GM10266 (cell line): Measurements from ENCODE around the gene THUMPD2.

Source experiments
- DNase-seq: peaks from one replicate; pipeline ENCODE4 v3.0.0; 2012; ENCODE audit errors: extremely low spot score
- CTCF ChIP-seq: IDR thresholded peaks from 2 replicates; pipeline ENCODE4 v1.5.1; 2012; ENCODE audit warnings: mild to moderate bottlenecking, low read depth; ENCODE audit not compliant: control insufficient read depth, insufficient read depth; ENCODE audit errors: missing control alignments

THUMPD2 gene

DNA sequence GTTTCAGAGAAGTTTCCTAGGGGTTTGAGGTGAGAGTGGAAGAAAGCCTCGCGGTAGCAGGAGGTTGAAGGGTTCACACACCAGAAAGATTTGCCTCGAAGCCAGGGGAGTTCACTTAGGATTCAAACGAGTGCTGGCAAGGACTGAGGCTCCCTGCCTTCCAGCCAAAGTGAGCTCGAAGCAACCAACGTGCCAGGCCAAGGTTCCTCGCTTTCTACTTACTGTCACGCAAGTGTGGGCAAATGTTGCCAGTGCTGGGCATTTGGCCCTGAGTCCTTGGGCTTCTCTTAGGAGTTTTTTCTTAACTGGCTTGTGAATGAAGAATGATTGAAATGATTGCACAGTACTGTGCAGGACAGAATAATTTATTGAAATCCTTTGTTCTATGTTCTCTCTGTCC lies 59.7 kb downstream of the THUMPD2 start:
- no peak for TF ChIP-seq CTCF
- no peak for DNase-seq

DNA sequence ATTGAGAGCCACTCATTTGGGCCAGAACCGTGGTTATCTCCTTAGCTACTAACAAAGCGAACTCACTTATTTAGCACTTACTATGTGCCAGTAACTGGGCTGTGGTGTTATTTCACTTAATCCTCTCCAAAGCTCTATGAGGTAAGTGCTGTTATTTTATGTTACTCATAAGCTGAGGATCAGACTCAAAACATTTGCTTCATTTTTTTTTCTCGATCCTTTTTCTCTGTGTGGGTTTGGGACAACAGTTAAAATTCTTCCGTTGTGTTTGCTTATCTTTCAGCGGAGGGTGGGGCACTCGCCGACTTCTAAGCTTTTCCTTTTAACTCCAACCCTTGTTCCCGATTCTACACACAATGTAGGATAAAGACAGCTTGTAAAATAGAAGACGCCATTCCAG lies 60.6 kb downstream of the THUMPD2 start:
- no peak for TF ChIP-seq CTCF
- DNase-seq: no peak

- DNase-seq: no peak
- TF ChIP-seq CTCF: no peak
These were observed 62.0 kb downstream of the THUMPD2 start for GRCh38 chr2:39717067-39717466.

- TF ChIP-seq CTCF: no peak
- DNase-seq: no peak
These were observed 63.2 kb downstream of the THUMPD2 start for GRCh38 chr2:39715822-39716221.

GRCh38 chr2:39715095-39715494 lies 64.0 kb downstream of the THUMPD2 start:
- TF ChIP-seq CTCF: no peak
- no peak for DNase-seq

- no peak for DNase-seq
- no peak for TF ChIP-seq CTCF
These were observed 66.1 kb downstream of the THUMPD2 start for GRCh38 chr2:39712953-39713352.

DNA sequence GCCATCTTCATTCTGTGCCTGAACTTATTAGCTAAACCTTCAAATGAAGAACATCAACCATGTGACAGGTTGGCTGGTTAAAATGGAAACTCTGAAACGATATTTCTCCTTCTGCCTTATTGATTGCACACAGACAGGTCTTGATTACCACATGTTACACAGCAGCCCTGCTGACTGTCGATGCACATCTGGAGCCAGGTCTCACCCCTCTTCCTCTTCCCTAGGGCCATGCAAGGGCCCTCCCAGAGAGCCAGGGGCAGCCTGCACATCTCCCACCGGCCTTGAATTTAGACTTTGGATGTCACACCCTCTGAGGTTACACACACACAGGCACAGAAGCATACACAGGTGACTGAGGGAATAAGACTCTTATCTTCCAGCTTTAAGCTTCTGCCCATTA lies 68.3 kb downstream of the THUMPD2 start:
- TF ChIP-seq CTCF: no peak

More for the DNA sequence above, 68.3 kb downstream of the THUMPD2 start:
- DNase-seq: no peak
